ENCODE data around the gene LHX1.

LHX1 gene

DNA sequence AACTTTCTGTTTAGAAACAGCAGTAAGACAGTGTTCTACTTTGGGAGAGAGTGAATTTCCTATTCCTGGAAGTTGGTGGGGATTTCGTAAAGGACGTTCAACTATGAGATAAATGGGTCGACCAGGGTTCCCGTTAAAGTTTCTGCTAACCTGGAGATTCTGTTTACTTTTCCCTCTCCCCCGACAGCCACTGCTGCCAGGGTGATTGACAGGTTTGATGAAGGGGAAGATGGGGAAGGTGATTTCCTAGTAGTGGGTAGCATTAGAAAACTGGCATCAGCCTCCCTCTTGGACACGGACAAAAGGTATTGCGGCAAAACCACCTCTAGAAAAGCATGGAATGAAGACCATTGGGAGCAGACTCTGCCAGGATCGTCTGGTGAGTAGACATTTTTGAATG lies 12.8 kb downstream of the LHX1 start:
- DNase-seq (ENCODE audit: extremely low read depth, insufficient read length): no peak

DNA sequence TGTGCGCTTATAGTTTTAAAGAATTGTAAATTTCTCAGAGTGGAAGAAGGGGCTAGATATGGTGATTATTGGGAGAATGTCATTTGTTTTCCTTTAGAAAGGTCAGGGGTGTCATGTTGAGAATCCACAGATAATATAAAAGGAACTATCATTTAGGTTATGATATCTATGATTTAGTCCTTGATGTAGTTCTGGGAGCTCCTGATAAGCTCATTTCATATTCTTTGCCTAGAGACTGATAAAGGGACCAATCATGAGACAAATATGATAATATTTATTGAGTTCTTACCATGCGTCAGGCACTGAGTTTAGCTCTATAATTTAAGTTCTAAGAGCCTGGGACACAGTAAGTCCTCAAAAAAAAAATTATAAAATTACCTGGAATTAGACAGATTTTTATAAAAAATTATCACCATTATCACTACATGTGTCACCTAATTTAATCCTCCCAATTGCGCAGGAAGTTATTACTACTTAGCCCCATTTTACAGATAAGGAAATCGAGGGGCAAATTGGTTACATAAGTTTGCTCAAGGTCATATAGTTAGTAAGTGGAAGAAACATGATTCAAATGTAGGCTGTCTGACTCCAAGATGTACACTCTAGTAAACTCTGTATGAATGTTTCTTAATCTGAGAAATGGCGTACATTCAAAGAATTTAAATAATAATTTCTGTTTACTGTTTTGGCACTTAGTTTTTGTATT lies 14.0 kb downstream of the LHX1 start:
- H3K4me3 ChIP-seq (replicated peaks; ENCODE audit: low read depth, low read length): no peak overlapping the region
- H3K36me3 ChIP-seq (ENCODE audit: control insufficient read depth, insufficient read depth, low read length): peaks cover 16% of the 10 kb centered on the region
- peaks cover 3% of the 10 kb centered on the region; the same call in 1 of the 2 replicates for H3K27me3 ChIP-seq (replicated peaks; ENCODE audit: control insufficient read depth, insufficient read depth, low read length)
- TF ChIP-seq, protein P1, sequence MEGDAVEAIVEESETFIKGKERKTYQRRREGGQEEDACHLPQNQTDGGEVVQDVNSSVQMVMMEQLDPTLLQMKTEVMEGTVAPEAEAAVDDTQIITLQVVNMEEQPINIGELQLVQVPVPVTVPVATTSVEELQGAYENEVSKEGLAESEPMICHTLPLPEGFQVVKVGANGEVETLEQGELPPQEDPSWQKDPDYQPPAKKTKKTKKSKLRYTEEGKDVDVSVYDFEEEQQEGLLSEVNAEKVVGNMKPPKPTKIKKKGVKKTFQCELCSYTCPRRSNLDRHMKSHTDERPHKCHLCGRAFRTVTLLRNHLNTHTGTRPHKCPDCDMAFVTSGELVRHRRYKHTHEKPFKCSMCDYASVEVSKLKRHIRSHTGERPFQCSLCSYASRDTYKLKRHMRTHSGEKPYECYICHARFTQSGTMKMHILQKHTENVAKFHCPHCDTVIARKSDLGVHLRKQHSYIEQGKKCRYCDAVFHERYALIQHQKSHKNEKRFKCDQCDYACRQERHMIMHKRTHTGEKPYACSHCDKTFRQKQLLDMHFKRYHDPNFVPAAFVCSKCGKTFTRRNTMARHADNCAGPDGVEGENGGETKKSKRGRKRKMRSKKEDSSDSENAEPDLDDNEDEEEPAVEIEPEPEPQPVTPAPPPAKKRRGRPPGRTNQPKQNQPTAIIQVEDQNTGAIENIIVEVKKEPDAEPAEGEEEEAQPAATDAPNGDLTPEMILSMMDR (IDR thresholded peaks at IDR 0.05; ENCODE audit: insufficient read depth, low read length, poor library complexity, severe bottlenecking): no peak
- DNase-seq (ENCODE audit: extremely low read depth, insufficient read length): no peak

More for the DNA sequence above, 12.8 kb downstream of the LHX1 start:
- Histone ChIP-seq H3K4me3 (replicated peaks; ENCODE audit: low read depth, low read length) (peak overlapping the region; percentile 92), H3K36me3 (ENCODE audit: control insufficient read depth, insufficient read depth, low read length) (peaks cover 14% of the 10 kb centered on the region), H3K27me3 (replicated peaks; ENCODE audit: control insufficient read depth, insufficient read depth, low read length) (peaks cover 3% of the 10 kb centered on the region; the same call in 1 of the 2 replicates)
- TF ChIP-seq, protein P1 (IDR thresholded peaks at IDR 0.05; ENCODE audit: insufficient read depth, low read length, poor library complexity, severe bottlenecking): no peak

DNA sequence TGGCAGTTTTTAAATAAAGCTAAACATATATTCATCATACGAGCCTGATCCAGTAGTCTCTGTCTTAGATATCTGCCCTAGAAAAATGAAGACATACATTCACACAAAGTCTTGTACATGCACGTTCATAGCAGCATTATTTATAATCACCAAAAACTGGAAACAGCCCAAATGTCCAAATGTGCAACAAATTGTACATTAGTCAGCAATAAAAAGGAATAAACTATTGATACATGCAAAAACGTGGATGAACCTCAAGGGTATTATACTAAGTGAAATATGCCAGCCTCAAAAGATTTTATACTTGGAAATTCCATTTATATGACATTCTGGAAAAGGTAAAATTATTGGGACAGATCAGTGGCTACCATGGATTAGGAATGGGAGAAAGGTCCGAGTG lies 34.2 kb downstream of the LHX1 start:
- TF ChIP-seq, protein P1 (IDR thresholded peaks at IDR 0.05; ENCODE audit: insufficient read depth, low read length, poor library complexity, severe bottlenecking): no peak
- DNase-seq (ENCODE audit: extremely low read depth, insufficient read length): no peak
- H3K4me3 ChIP-seq (replicated peaks; ENCODE audit: low read depth, low read length): no peak overlapping the region
- peaks cover 2% of the 10 kb centered on the region for H3K36me3 ChIP-seq (ENCODE audit: control insufficient read depth, insufficient read depth, low read length)
- no peaks in the 10 kb centered on the region for H3K27me3 ChIP-seq (replicated peaks; ENCODE audit: control insufficient read depth, insufficient read depth, low read length)

DNA sequence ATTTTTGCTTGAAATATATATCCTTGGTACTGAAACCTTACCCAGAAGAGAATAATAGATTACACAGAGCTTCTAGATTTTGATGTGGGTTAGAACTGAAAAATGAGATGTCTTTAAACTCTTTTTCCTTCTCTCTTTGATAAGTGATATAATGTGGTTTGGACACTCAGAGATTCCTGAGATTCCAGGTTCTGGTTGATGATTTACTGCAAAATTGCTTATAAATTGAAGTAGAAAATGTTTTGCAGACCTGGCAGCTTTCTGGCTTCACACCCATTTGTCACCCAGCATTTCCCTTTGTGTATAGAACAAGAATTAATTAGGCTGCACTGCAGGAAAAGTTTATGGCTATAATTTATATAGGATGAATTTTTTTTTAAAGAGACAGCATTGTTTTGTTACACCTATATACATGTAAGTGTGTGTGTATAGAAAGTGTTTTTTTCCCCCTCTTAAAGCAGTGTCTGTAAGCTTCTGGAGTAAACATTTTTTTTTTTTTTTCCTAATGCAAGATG lies 35.0 kb downstream of the LHX1 start:
- Histone ChIP-seq H3K27me3 (replicated peaks; ENCODE audit: control insufficient read depth, insufficient read depth, low read length) (no peaks in the 10 kb centered on the region), H3K4me3 (replicated peaks; ENCODE audit: low read depth, low read length) (no peak overlapping the region), H3K36me3 (ENCODE audit: control insufficient read depth, insufficient read depth, low read length) (peaks cover 2% of the 10 kb centered on the region)
- TF ChIP-seq, protein P1 (IDR thresholded peaks at IDR 0.05; ENCODE audit: insufficient read depth, low read length, poor library complexity, severe bottlenecking): no peak
- no peak for DNase-seq (ENCODE audit: extremely low read depth, insufficient read length)

DNA sequence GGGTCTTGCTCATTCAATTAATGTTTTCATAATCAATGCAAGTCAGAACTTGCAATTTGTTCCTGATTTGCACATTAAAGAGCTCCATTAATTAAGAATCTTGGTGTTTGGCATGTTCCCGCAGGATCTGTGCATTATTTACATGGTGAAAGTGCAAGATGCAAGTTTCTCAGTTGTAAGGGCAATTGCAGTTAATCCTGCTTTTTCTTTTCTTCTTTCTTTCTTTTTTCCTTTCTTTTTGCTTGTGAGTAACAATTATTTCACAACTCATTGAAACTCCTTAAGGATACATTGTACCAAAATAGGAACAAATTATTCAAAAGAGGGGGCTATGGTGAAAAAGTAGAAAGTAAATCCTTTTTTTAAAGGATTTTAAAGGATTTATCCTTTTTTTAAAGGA lies 35.6 kb downstream of the LHX1 start:
- Histone ChIP-seq H3K4me3 (replicated peaks; ENCODE audit: low read depth, low read length) (no peak overlapping the region), H3K36me3 (ENCODE audit: control insufficient read depth, insufficient read depth, low read length) (peaks cover 2% of the 10 kb centered on the region), H3K27me3 (replicated peaks; ENCODE audit: control insufficient read depth, insufficient read depth, low read length) (no peaks in the 10 kb centered on the region)
- TF ChIP-seq, protein P1 (IDR thresholded peaks at IDR 0.05; ENCODE audit: insufficient read depth, low read length, poor library complexity, severe bottlenecking): no peak
- DNase-seq (ENCODE audit: extremely low read depth, insufficient read length): no peak

All from GM06990 (cell line).